ENCODE results near the gene NAALADL2.
"Not testable (repeated sequence)": the region's sequence is repeated elsewhere in the genome, so short reads cannot be mapped to it uniquely, and the experiment has no call there.

NAALADL2 gene

GRCh38 chr3:175077216-175077615, 218.1 kb downstream of the NAALADL2 start:
- DNase-seq: no peak

GRCh38 chr3:175082631-175083030, 223.5 kb downstream of the NAALADL2 start:
- DNase-seq: no peak

- DNase-seq: not testable (repeated sequence)
These were observed 228.0 kb downstream of the NAALADL2 start for GRCh38 chr3:175087128-175087527.

DNA sequence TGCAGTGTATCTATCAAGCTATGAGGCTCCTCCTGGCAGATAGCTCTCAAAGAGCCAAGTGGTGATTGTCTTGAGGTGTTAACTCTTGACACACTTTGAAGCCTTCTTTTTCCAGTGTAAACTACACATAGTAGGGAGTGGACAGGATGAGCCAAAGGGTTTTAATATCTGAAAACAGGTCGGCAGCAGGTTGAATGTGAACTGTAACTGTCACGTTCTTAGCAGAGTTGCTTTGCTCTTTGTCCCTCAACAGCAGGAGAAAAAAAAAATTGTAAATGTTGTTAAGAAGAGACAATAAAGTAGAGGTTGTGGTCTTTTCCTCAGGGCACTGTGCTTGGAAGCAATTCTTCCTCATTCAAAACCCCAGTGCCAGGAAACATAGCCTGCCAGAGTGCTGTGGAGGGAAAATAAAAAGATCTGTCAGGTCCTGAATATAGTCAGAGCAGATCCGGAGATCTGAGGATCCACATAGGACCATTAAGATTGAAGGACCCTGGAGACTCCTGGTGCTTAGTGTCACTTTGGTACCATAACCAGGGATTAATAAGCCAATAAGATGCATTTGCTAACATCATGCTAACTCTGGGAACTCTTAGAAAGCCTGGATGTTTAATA, 229.7 kb downstream of the NAALADL2 start:
- no peak for DNase-seq

- no peak for DNase-seq
These were observed 232.4 kb downstream of the NAALADL2 start for GRCh38 chr3:175091426-175092114.

- no peak for DNase-seq
These were observed 234.6 kb downstream of the NAALADL2 start for GRCh38 chr3:175093748-175094147.

DNA sequence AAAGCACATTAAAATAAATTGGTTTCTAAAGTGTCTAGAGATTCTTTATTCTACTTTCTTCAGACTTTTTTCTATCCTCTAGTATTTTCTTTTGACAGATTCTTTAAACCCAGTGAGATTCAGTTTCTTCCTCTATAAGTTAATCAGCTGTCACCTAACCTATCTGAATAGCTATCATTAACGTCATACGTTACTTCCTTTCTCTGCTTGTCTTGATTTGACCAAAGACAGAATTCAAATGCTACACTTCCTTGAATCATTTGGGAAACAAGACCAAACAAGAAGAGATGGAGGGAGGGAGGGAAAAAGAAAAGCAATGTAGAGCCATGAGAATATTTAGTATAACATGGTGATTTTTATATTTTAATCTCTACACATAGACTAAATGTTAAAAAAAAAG, 235.2 kb downstream of the NAALADL2 start:
- DNase-seq: no peak

GRCh38 chr3:175098644-175099043, 239.5 kb downstream of the NAALADL2 start:
- no peak for DNase-seq

DNA sequence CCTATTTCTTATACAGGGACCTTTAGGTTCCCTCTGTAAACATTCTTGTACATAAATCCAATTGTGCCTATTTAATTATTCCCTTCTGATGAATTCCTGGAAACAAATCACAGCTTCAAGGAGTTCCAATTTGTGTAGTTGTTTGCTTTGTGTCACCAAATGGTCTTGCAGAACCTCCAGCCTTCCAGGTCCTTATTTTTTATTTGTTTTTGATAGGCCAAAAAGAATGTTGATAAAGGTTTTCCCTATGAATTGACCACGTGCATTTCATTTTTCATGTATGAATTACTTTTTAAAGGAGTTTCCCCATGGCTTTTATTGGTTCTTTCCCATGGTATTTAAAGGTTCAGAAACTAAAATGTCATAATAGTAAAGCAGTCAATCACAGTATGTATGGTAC, 243.0 kb downstream of the NAALADL2 start:
- DNase-seq: no peak

- DNase-seq: no peak
These were observed 244.2 kb downstream of the NAALADL2 start for GRCh38 chr3:175103298-175103697.

GRCh38 chr3:175105066-175105465, 245.9 kb downstream of the NAALADL2 start:
- DNase-seq: no peak

DNA sequence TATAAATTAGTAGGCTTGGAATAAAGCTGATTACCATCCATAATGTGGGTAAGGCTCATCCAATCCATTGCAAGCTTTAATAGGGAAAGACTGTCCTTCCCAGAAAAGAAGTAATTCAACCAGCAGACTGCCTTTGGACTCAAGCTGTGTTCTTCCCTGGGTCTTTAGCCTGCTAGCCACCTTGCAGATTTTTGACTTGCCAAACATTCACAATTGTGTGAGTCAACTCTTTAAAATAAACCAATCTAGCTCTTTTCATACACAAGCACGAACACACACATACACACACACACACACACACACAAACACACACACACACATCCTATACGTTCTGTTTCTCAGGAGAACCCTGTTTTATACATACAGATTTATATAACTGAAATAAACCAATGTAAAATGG, 248.1 kb downstream of the NAALADL2 start:
- DNase-seq: no peak

DNA sequence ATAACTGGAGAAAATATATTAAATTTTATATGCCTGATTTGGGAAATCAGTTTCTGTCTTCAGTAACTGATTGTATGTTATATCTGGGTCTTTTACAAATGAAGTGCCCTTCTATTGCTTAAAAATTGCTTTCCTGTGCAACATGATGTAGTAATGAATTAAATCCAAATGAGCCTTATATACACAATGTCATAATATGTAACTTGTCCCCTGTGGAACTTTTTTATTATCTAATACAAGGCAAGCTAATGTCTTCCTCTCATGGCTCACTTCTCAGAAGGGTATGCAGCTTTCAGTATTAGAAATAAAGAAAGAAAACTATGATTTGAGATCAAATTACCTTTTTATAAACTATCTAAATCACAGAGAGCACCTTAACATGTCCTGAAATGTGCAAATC, 248.9 kb downstream of the NAALADL2 start:
- no peak for DNase-seq

DNA sequence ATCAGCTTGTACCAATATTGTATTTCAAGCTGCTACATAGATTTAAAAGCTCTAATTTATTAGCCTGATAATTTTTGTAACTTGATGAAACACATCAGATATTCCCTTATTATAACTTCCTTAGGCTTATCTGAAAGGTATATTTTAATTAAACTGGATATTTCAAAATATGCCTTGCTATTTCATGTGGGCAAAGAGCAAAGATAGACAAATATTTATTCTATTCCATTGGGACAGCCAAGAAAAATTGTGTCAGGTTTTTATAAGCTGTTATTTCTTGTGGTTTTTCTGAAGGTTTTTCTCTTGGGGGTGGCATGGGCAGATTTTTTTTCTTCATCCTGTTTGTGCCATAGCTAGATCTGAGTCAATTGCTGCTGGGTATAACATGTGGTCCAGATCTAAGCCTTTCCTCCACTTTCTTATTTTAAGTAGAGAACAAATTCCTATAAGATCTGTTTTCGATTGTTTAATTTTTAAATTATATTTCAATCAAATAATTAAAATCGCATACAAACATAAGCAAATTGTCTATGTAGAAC, 249.5 kb downstream of the NAALADL2 start:
- DNase-seq: no peak

DNA sequence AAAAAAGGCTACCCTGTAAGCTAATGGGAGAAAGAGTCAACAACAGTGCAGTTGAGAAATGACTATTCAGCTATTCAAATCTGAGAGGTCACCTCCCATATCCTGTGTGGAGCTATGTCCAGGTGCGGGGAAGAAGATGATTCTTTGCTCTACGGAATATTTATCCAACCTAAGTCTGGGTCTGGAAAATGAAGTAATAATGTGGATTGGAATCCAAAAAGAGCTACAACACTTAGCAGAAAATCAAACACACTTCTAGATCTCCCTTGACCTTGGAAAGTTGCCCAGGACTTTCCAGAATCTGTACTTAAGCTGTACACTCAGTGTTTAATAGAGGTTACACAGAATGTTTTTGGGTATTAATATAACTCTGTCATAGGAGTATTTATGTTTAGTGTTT, 251.9 kb downstream of the NAALADL2 start:
- DNase-seq: no peak

DNA sequence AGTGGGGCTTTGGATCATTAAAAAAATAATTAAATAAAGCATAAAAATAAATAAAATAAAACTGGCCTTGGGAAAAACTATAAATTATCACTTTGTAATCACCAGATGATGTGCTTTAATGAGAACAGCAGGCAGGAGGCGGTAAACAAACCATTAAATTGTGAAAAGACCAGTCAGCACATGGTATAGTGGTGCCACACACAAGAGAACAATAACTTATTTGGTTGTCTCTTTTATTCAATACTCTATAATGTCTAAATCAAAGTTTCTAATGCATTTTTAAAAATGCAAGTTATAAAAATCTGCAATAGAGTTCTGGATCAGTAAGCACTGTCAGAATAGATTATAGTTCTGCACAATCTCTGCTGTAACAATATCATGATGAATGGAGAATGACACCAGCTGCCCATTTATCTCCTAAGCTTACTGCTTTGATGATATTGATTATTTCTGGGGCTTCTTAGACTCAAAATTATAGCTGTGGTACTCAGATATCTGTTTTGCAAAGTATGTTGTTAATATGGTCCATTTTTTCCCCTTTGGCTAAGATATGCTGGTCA, 259.3 kb downstream of the NAALADL2 start:
- DNase-seq: no peak

DNA sequence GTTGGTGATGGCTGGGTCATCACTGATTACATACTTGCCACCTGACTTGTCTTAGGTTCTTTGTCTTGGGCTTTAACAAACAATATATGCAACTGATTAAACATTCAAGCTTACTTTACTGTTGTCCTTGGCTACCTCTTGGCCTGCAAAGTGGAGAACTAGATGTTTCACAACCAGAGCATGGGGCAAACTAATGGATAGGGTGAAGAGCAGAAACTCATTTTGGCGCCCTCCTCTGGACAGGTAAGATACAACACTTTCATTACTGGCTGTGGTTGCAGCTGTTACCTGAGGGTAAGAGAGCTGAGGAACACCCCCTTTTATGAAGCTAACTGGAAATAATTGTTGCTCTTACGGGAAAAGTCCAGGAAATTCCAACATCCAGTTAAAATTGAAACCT, 262.1 kb downstream of the NAALADL2 start:
- no peak for DNase-seq

DNA sequence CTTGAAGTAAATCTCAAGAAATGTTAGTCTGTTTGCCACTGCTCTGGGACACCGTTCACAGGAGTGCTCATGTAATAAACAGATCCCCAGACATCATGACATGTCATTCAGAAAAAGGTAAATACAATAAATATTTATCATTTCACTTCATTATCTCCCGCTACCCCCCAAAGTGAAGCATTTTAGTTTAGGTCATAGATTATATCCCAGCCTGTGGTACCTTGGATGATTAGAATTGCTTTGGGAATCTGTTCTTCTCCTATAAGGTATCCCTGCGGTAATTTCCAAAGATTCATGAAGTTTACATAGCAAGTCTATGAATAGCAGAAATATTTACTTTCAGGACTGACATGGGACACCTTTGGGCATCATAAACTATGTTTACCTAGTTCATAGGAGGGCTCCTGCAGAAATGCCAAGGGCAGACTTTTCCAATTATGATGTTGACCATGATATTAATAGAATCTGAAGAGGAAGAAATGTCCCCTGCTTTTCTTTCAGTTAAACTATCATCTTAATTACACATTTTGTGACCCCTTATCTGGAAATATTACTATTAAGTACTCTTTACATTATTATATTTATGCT, 268.0 kb downstream of the NAALADL2 start:
- DNase-seq: no peak

DNA sequence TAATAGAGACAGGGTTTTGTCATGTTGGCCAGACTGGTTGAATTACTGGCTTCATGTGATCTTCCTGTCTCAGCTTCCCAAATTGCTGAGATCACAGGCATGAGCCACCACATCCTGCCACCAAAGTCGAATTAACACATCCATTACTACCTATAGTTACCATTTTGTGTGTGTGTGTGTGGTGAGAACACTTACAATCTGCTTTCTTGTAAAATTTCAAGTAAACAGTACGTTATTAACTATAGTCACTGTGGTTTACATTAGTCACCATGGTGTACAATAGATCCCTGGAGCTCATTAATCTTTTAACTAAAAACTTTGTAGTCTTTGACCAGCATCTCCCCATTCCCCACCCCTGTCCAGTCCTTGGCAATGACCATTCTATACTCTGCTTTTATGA, 270.0 kb downstream of the NAALADL2 start:
- DNase-seq: no peak

DNA sequence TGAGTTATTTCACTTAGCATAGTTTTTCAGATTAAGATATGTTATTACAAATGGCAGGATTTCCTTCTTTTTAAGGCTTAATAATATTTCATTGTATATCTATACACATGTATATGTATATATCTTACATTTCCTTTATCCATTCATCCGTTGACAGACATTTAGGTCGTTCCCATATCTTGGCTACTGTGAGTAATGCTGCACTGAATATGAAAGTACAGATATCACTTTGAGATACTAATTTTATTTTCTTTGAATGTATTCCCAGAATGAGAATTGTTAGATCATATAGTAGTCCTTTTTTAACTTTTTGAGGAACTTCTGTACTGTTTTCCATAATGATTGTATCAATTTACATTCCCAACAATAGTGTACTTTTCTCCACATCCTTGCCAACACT, 270.4 kb downstream of the NAALADL2 start:
- no peak for DNase-seq

DNA sequence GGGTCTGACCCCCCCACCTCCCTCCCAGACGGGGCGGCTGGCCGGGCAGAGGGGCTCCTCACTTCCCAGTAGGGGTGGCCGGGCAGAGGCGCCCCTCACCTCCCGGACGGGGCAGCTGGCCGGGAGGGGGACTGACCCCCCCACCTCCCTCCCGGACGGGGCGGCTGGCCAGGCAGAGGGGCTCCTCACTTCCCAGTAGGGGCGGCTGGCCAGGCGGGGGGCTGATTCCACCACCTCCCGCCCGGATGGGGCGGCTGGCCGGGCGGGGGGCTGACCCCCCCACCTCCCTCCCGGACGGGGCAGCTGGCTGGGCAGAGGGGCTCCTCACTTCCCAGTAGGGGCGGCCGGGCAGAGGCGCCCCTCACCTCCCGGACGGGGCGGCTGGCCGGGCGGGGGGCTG, 272.7 kb downstream of the NAALADL2 start:
- DNase-seq: not testable (repeated sequence)

DNA sequence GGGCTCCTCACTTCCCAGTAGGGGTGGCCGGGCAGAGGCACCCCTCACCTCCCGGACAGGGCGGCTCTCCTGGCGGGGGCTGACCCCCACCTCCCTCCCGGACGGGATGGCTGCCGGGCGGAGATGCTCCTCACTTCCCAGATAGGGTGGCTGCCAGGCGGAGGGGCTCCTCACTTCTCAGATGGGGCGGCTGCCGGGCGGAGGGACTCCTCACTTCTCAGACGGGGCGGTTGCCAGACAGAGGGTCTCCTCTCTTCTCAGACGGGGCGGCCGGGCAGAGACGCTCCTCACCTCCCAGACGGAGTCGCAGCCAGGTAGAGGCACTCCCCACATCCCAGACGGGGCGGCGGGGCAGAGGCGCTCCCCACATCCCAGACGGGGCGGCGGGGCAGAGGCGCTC, 273.6 kb downstream of the NAALADL2 start:
- DNase-seq: not testable (repeated sequence)

DNA sequence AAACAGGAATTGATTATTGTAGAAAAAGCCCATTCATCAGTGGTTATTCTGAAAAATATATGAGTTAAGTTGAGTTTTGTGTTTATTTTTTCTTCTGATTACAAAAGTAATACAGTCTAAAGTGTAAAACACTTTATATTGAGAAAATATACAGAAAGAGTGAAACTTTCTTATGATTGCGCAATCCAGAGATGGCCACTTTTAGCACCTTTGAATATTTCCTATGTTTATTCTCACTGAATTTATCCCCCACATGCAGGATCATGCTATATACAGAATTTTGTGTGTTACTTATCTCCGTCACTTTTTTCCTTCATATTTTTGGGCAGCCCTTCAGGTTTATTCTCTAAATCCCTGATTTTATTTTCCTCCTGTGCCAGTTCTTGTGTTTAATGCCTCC, 285.2 kb downstream of the NAALADL2 start:
- no peak for DNase-seq

DNA sequence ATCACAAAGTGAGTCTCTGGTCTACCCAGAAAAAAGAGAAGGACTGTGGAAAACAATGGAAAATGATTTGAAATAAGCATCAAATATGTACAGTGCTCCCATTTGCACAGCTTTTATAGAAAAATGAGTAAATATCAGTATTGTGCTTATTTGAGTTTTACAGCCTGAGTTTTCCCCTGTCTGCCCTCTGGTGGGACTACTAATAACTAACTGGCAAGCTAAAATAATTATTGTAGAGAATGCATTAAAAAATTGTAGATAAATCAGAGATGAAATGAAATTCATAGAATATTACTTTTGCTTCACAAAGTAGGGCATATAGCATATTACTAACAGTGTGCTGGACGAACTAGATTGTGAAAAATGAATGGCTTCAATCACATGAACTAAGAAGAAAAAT, 287.1 kb downstream of the NAALADL2 start:
- no peak for DNase-seq
